Activated CD8-positive, alpha-beta memory T cell treated with anti-CD3 and anti-CD28 coated beads, Interleukin-2, amount 50 U/mL, for 1 hour (primary cell): ENCODE data around the gene MEIOC.

Source experiments
- DNase-seq: peaks from one replicate; pipeline ENCODE4 v3.0.0-alpha.2; 2020; ENCODE audit errors: extremely low read depth

MEIOC gene

GRCh38 chr17:44708401-44709263, 52.4 kb downstream of the MEIOC start, which contains the start of gene DBF4B:
Gene DBF4B, plus strand, starts transcription at chr17:44708665. Its CDS starts 156 bp downstream, at chr17:44708821.
- peak; percentile 61 for DNase-seq

- DNase-seq, result no peak
Observed at GRCh38 chr17:44719444-44719843, 63.2 kb downstream of the MEIOC start.

- no peak for DNase-seq
Observed at GRCh38 chr17:44722254-44722653, 66.0 kb downstream of the MEIOC start.
